ENCODE data around the gene E2F7.

GRCh38 chr12:77082021-77082420 lies 16.7 kb upstream of the E2F7 start:
- TF ChIP-seq ZSCAN18 (tag by site-specific recombination; IDR thresholded peaks at IDR 0.05) (no peak), CTCF (tag by site-specific recombination; IDR thresholded peaks at IDR 0.05) (no peak)
